NCI-H2196 (cell line): ENCODE results near the gene ADGRL3.
"Not testable (repeated sequence)": the region's sequence is repeated elsewhere in the genome, so short reads cannot be mapped to it uniquely, and the experiment has no call there.

Source experiments
- DNase-seq: peaks from one replicate; lab custom pipeline; 2025; ENCODE audit not compliant: unreplicated experiment; lab: John Stamatoyannopoulos, UW

The ADGRL3 gene

DNA sequence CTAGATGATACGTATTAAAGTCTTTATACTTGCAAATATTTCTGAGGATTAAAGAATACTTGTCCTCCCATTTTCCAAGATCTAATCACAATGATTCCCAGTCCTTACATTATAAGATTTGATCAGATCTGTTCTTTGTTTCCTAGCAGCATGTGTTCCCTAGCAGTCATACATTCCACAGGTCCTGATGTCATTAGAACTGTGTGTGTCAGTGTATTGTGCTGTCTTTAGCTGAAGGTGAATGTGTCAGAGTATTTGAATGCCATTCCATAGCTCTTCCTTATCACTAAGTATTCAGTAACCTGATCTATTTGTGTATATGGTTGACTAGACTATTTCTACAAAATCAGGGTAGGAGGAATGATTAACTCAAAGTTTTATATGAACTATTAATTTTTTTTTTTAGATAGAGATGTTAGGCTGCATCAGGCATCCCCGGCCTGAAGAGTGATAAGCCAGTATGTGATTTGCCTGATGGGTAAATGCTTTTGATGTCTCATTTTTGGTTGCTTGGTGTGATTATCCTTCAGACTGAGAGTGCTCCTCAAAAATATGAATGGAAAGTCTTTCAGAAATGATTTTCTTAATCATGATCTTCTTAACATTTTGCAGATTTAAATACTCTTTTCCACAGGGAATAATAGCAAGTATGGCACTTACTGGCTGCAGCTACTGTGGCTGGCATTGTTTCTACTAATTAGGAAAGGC is 4.4 kb downstream of the ADGRL3 start:
- DNase-seq: no peak

DNA sequence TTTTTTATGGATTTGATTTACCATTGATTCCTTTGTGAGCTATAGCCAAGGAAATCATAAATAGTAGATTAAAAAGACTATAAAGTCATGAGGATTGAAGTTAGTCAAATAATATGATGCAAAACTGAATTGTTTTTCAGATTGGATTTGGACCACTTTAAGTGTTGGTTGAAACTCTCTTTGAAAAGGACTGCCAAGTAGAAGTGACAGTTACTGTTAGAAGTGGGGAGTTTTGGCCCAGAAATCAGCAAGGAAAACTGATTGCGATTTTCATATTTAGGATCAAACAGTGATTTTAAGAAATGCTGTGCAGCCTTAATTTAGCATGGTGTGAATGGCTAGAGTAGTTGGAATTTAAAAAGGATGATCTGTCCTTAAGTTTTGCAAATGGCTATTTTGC is 4.9 kb downstream of the ADGRL3 start:
- no peak for DNase-seq

- not testable (repeated sequence) for DNase-seq
Observed at GRCh38 chr4:61207156-61207555, 7.0 kb downstream of the ADGRL3 start.

DNA sequence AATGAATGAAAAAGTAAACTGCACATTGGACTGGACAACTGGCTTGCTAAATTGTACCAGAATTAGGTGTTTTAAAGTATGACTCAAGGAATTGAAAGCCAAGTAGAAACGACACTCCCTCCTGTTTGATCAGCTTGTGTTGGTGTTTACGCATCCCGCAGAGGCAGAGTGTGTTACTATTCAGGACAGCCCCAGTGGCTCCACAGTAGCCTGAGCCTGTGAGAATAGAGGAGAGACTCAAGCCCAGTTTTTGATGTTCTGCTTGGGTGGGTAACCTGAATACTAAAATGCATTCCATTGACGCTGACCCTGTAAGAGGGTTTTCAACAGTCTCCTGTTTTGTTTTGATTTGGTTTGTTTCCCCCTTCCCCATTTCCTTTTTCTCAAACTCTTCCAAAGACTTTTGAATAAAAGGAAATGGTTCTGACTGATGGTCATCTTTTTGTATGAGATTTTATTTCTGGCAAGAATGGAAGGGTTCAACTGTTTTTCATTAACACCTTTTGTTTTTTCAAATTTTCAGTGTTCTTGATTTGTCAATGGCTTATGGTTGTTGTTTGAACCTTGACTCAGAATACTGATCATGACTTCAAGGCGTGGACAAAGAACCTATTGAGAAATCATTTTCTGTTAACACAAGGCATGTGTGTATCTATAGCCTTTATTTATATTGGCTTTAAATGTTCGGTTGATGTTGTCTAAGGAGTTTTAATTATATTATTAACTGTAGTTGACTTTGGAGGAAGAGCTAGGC is 10.2 kb downstream of the ADGRL3 start:
- no peak for DNase-seq

- DNase-seq: no peak
Observed at GRCh38 chr4:61211781-61212180, 11.7 kb downstream of the ADGRL3 start.

DNA sequence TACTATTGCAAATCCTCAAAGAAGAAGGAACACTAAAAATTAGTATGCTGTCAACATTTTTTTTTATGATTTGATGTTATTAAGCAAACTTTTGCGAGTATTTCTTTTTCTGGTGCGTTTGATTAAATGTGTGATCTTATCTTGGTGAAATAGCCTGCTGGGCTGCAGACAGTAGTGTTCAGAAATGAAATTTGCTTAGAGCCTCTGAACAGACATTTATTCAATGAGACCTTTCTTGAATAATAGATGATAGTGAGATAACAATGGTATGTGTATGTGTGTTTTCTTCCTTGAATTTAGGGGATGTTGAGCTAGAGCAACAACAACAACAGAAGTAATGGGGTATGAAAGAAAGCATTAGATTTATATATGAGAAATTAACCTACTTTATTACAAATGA is 12.7 kb downstream of the ADGRL3 start:
- no peak for DNase-seq

DNA sequence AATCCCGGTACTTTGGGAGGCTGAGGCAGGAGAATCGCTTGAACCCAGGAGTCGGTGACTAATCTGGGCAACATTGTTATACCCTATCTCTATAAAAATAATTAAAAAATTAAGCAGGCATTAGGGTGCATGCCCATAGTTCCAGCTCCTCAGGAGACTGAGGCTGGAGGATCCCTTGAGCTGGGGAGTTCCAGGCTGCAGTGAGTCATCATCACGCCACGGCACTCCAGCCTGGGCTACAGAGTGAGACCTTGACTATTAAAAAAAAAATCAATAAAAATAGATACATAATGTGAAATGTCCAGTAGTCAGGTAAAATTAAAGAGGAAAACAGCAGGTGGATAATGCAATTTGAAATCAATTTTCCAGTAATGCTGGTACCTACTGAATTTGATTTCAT is 14.6 kb downstream of the ADGRL3 start:
- no peak for DNase-seq

DNA sequence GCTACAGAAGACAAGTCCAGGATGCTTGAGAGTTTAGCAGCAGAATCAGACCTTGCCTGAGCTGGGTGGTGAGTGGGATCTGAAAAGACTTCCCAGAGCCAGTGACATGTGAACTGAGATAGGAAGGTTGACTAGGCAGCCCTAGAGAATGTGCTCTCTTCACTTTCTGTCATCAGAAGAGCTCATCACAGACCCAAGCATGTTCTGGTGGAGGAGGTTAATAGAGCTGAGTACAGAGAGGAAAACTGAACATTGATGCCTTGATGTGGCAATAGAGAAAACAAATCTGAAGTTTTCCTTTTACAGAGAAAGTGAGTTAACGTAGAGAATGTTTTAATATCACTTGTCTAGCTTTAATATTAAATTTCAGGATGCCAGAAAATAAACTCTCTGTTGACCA is 17.1 kb downstream of the ADGRL3 start:
- no peak for DNase-seq

DNA sequence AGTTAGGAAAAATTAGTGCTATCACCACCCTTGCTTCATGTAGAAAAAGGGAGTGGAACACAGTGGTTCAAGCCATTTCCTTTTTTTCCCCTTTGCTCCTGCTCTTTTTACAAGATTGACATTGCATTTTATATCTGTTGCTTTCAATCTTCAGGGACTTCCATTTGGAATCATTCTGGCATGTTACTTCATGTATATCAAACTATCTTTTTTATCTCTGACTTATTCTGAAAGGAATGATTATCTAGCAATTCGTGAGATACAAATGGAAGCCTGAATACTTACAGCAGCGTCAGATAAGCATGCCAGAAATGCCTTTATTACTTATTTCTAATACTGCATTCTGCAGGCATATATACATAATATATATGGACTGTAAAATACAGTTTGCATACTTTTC is 20.4 kb downstream of the ADGRL3 start:
- no peak for DNase-seq

- no peak for DNase-seq
Observed at GRCh38 chr4:61223385-61223784, 23.3 kb downstream of the ADGRL3 start.

- DNase-seq: no peak
Observed at GRCh38 chr4:61224573-61224972, 24.4 kb downstream of the ADGRL3 start.

DNA sequence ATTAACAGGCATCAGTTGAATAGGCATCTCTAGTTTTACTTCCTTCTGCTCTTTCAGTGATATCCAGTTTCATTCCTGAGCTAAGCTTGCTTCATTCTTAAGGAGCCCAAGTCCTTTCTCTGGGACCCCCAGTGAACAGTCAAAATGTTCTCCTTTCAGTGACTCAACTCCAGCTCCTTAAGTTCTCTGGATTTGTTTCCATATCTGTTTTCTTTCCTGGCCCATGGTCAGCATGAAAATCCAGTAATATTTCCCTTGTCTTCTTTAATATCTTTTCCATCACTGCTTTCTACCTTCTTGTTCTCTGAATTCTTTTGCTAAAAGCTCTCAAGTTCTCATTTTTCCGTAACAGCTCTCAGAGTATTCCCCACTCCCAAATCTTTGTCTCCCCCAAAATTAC is 25.5 kb downstream of the ADGRL3 start:
- no peak for DNase-seq

- no peak for DNase-seq
Observed at GRCh38 chr4:61231421-61231820, 31.3 kb downstream of the ADGRL3 start.

- DNase-seq: no peak
Observed at GRCh38 chr4:61239250-61239649, 39.1 kb downstream of the ADGRL3 start.

GRCh38 chr4:61243962-61244361 is 43.8 kb downstream of the ADGRL3 start:
- no peak for DNase-seq

DNA sequence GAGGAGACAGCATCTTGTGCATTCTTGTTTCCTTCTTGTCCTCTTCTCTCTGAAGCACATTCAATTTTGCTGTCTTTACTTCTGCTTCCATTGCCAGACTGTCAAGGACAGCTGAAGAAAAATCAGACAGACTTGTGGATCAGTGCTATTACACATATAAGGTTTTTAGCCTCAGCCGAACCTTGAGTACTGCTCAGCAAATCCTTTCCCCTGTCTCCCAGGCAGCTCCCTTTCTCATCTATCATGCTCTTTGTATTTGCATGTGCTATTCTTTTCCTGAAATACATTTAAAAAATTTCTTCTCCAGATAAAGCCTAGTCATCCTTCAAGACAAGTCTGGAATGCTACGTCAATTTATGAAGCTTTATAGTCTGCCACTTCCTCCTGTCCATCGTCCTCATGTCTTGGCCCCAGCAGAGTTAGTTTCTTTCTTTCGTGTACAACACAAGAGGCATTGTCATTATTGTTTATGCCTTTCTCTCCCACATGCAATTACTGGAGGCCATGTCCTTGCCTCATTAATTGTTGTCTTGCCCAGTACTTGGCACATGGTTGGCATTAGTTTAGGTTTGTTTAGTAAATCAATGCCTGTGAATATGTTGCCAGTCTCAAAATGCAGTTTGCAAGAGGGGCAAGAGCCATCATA is 45.1 kb downstream of the ADGRL3 start:
- DNase-seq: no peak

GRCh38 chr4:61246034-61246433 is 45.9 kb downstream of the ADGRL3 start:
- no peak for DNase-seq

DNA sequence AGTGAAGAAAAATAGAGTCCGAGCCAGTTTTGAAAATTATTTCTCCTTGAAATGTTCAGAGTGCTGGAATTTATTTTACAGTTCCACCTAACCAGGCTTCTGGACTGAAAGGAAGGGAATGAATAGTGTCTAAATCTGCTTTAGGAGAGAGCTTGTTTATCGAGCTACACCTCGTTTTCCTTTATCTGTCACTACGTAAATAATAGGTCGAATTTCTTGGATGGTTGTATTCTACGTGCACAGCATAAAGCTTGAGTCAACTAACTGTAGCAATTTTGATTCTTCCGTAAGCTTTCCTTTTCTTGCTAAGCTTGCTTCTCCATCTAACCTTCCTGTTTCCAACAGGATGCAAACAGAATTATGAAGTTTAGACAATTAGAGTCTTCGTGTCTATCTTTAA is 48.6 kb downstream of the ADGRL3 start:
- no peak for DNase-seq

GRCh38 chr4:61251129-61251528 is 51.0 kb downstream of the ADGRL3 start:
- DNase-seq: peak; percentile 34

DNA sequence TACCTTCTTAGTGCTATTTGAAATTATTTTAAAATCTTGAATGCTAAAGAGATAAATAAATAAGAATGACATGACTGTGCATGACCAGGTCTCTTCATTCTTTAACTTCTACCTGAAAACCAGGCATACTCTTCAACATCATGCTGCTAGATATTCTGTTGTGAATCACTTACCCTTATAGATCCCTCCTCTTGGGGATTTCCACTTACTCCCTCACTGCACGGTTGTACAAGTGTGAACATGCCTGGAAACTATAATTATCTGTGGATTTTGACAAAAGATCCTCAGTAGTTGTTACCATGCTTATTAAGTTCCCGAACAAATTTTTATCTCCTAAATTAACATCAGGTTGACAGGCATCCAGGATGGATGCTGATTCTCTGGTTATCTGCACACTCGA is 54.3 kb downstream of the ADGRL3 start:
- DNase-seq: no peak

DNA sequence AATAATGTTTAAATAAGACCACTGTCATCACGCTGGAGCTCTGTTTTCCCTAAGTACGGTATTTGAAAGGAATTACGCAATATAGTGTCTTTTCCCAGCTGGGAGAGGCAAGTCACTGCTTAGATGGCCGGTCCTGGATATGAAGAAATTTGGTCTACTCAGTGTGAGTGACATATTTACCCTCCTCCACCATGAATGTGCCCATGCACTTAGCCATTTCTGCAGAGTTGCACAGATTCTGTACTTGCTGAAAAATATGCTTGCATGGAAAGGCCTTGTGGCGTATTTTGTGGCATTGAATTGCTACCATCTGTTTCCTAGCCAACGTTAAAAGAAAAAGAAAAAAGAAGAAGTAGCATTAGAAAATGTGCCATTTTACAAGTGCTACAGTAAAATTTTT is 73.1 kb downstream of the ADGRL3 start:
- no peak for DNase-seq

DNA sequence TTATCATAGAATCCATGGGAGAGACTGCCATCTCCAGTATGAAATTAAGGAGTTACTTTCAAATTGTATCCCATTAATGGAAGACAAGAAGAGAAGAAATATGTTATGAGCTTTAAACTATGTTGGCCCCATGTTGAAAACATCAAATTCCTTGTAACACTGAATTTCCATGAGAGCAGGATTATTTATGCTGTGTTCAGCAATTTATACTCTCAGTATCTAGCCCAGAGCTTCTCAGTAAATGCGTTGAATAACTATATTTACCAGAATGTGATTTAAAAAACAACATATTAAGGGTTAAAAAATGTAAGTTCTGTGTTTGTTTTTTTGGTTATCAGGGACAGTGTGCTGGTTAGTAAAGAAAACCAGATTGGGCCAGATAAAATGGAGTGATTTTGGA is 74.2 kb downstream of the ADGRL3 start:
- DNase-seq: no peak
